HuH-7 (cell line): ENCODE measurements around the gene ADGRL3.
A peak's percentile ranks its signal among the peaks of the same experiment; 100 is the strongest.
"Not testable (repeated sequence)": the region's sequence is repeated elsewhere in the genome, so short reads cannot be mapped to it uniquely, and the experiment has no call there.

Experiments used
- DNase-seq: peaks from one replicate; pipeline ENCODE4 v3.0.0; 2011; ENCODE audit warnings: low spot score

ADGRL3 gene

GRCh38 chr4:61493470-61493869, 293.3 kb downstream of the ADGRL3 start:
- DNase-seq = no peak

GRCh38 chr4:61500883-61501282, 300.8 kb downstream of the ADGRL3 start:
- DNase-seq = no peak

- DNase-seq = no peak
These were observed 301.7 kb downstream of the ADGRL3 start for GRCh38 chr4:61501812-61502211.

- DNase-seq = no peak
These were observed 305.9 kb downstream of the ADGRL3 start for GRCh38 chr4:61505773-61506685.

GRCh38 chr4:61507091-61507490, 307.0 kb downstream of the ADGRL3 start:
- no peak for DNase-seq

- not testable (repeated sequence) for DNase-seq
These were observed 309.7 kb downstream of the ADGRL3 start for GRCh38 chr4:61509721-61510241.

GRCh38 chr4:61511716-61512488, 311.8 kb downstream of the ADGRL3 start:
- no peak for DNase-seq

- no peak for DNase-seq
These were observed 314.9 kb downstream of the ADGRL3 start for GRCh38 chr4:61514991-61515390.

GRCh38 chr4:61517144-61517543, 317.0 kb downstream of the ADGRL3 start:
- peak; percentile 56 for DNase-seq

GRCh38 chr4:61520166-61520565, 320.0 kb downstream of the ADGRL3 start:
- no peak for DNase-seq

- DNase-seq = no peak
These were observed 320.6 kb downstream of the ADGRL3 start for GRCh38 chr4:61520681-61521160.

GRCh38 chr4:61521451-61521850, 321.3 kb downstream of the ADGRL3 start:
- no peak for DNase-seq

GRCh38 chr4:61522312-61522711, 322.2 kb downstream of the ADGRL3 start:
- DNase-seq = no peak

- DNase-seq = no peak
These were observed 327.8 kb downstream of the ADGRL3 start for GRCh38 chr4:61527888-61528287.

- no peak for DNase-seq
These were observed 328.5 kb downstream of the ADGRL3 start for GRCh38 chr4:61528595-61528994.

GRCh38 chr4:61531188-61531587, 331.1 kb downstream of the ADGRL3 start:
- peak; percentile 51 for DNase-seq

- DNase-seq = no peak
These were observed 332.3 kb downstream of the ADGRL3 start for GRCh38 chr4:61532336-61533000.

- no peak for DNase-seq
These were observed 333.0 kb downstream of the ADGRL3 start for GRCh38 chr4:61533140-61533539.

- peak; percentile 48 for DNase-seq
These were observed 340.8 kb downstream of the ADGRL3 start for GRCh38 chr4:61540944-61541343.

GRCh38 chr4:61541459-61541858, 341.3 kb downstream of the ADGRL3 start:
- DNase-seq = no peak

GRCh38 chr4:61543976-61544375, 343.9 kb downstream of the ADGRL3 start:
- no peak for DNase-seq

- no peak for DNase-seq
These were observed 345.9 kb downstream of the ADGRL3 start for GRCh38 chr4:61545902-61546480.
